Measurements from ENCODE around the gene UGDH. TPM values are rescaled to one million over a fixed set of nuclear protein-coding genes. Genes with fewer than 3 reads are reported as not detected.

The UGDH gene
- total and polyA plus RNA-seq, 2 of the 8 experiments (the other 6 are each of a cell fraction or from before 2014, with no cell fraction given): 32.0 to 128 TPM

DNA sequence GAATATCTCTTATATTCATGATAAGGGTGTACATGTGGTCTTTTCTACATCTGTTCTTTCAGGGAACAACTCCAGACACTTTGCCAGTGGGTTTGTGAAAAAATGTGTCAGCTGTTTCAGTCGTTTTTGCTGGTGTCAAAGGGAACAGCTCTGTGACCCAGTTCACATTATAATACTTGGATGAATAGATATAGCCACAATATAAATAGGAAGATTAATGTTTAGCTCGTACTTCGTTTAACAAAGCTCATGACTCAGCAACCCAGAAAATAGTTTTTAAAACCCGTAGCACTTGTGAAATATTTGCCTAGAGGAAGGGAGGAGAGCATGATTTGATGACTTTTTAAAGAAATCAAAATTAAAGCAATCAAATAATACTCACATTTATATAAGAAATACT, 60.5 kb downstream of the UGDH start:
- ChIA-PET POLR2A (ENCODE audit: partially characterized antibody) (interaction anchor here (0.7 to 2.9 kb wide), 3 partner anchors 10 to 468 kb away, joined by 3 to 32 read pairs (median 3); partner anchors contain the start of genes LIAS and RPL9), CTCF (ENCODE audit: partially characterized antibody) (interaction anchor here (0.6 to 1.2 kb wide), 5 partner anchors 8 to 332 kb away, joined by 3 to 6 read pairs (median 3); partner anchors contain the start of gene RPL9)
- Histone ChIP-seq H3K27me3 (replicated peaks in 1 of 4; ENCODE audit: control insufficient read depth in 3 of 4, extremely low read depth in 1 of 4, insufficient read depth in 3 of 4, low read length in 3 of 4) (no peaks in the 10 kb centered on the region), H3K14ac (ENCODE audit: insufficient read length) (no peak overlapping the region), H4K5ac (ENCODE audit: insufficient read length, low read depth, low read length) (no peak overlapping the region), H2BK12ac (ENCODE audit: low read depth, low read length) (no peak overlapping the region), H2AK5ac (ENCODE audit: low read depth, low read length) (no peak overlapping the region), H3K56ac (replicated peaks; ENCODE audit: insufficient read length, low read depth, low read length) (no peak overlapping the region), H3K4me2 (ENCODE audit: insufficient read depth in 1 of 2, low read depth in 2 of 2, low read length in 2 of 2) (no peak overlapping the region), H2AFZ (ENCODE audit: low read length) (no peak overlapping the region), H4K8ac (ENCODE audit: extremely low read depth, insufficient read depth, low read length) (no peak overlapping the region), H3K4me3 (ENCODE audit: extremely low read depth in 1 of 4, insufficient read depth in 2 of 4, low read depth in 3 of 4, low read length in 4 of 4) (no peak overlapping the region), H2BK5ac (ENCODE audit: low read depth, low read length) (no peak overlapping the region), H3K4me1 (replicated peaks in 1 of 4; ENCODE audit: control insufficient read depth in 3 of 4, insufficient read depth in 4 of 4, low read length in 3 of 4) (no peaks in the 10 kb centered on the region), H3K23me2 (ENCODE audit: low read depth, low read length) (no peaks in the 10 kb centered on the region), H3K4ac (replicated peaks; ENCODE audit: insufficient read length, low read depth, low read length) (no peak overlapping the region), H2BK15ac (ENCODE audit: low read length) (no peak overlapping the region), H3K18ac (ENCODE audit: extremely low read depth, low read length) (no peak overlapping the region), H3K79me1 (ENCODE audit: low read depth, low read length) (no peaks in the 10 kb centered on the region), H3K23ac (ENCODE audit: insufficient read length) (no peak overlapping the region), H2BK120ac (replicated peaks; ENCODE audit: low read depth, low read length) (no peak overlapping the region), H3K36me3 (ENCODE audit: control insufficient read depth in 2 of 4, insufficient read depth in 4 of 4, low read length in 3 of 4) (peaks cover 3 to 38% (median 25%) of the 10 kb centered on the region in 4 experiments), H4K91ac (replicated peaks; ENCODE audit: insufficient read length, low read length) (no peak overlapping the region), H3K79me2 (ENCODE audit: control insufficient read depth in 1 of 2, insufficient read depth in 2 of 2, low read length in 2 of 2) (no peaks in the 10 kb centered on the region), H3K9me3 (ENCODE audit: insufficient read depth in 2 of 2, low read depth in 1 of 2, low read length in 1 of 2) (no peaks in the 10 kb centered on the region), H4K20me1 (replicated peaks in 1 of 2; ENCODE audit: control insufficient read depth in 1 of 2, insufficient read depth in 2 of 2, low read length in 2 of 2) (no peaks in the 10 kb centered on the region), H3K27ac (ENCODE audit: low read depth, low read length) (no peak overlapping the region), H2BK20ac (ENCODE audit: low read length) (no peak overlapping the region), H3K9ac (replicated peaks in 1 of 4; ENCODE audit: extremely low read depth in 1 of 4, low read depth in 3 of 4, low read length in 3 of 4) (no peak overlapping the region)
- no peak for DNase-seq (ENCODE audit: low read depth in 1 of 2, low spot score in 2 of 2)
- TF ChIP-seq TEAD4 (IDR thresholded peaks at IDR 0.05; ENCODE audit: low read depth, low read length): no peak
- TF ChIP-seq SIN3A (conservative IDR thresholded peaks at IDR 0.05 in 1 of 2, IDR thresholded peaks at IDR 0.05 in 1 of 2; ENCODE audit: low read depth in 1 of 2, low read length in 2 of 2): no peak
- TF ChIP-seq, protein P1, sequence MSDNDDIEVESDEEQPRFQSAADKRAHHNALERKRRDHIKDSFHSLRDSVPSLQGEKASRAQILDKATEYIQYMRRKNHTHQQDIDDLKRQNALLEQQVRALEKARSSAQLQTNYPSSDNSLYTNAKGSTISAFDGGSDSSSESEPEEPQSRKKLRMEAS (IDR thresholded peaks at IDR 0.05): no peak
- no peak for TF ChIP-seq RNF2 (IDR thresholded peaks at IDR 0.05; ENCODE audit: borderline replicate concordance, low read depth, low read length, missing control alignments, poor library complexity, severe bottlenecking)
- no peak for TF ChIP-seq TBP (IDR thresholded peaks at IDR 0.05; ENCODE audit: low read depth, low read length)
- TF ChIP-seq BACH1 (IDR thresholded peaks at IDR 0.05; ENCODE audit: low read length): no peak
- 90% methylated on average over 4 of the region's 4 CpGs; no CpG with 5 or more reads in 1 of the 2 experiments for WGBS, 2 experiments (ENCODE audit: extremely low coverage in 1 of 2, insufficient coverage in 1 of 2, insufficient read length in 1 of 2, insufficient replicate concordance in 2 of 2, low coverage in 1 of 2, low lambda C conversion rate in 2 of 2, missing lambda C conversion rate in 1 of 2)
- no peak for FAIRE-seq

All from H1 (cell line).